ENCODE measurements around the gene PRKCA. TPM values are rescaled to one million over a fixed set of nuclear protein-coding genes. Genes with fewer than 3 reads are reported as not detected.

PRKCA gene
- total and polyA plus RNA-seq, 2 of the 13 experiments (the other 11 are each of a cell fraction or from before 2014, with no cell fraction given): 18.5 to 21.5 TPM

DNA sequence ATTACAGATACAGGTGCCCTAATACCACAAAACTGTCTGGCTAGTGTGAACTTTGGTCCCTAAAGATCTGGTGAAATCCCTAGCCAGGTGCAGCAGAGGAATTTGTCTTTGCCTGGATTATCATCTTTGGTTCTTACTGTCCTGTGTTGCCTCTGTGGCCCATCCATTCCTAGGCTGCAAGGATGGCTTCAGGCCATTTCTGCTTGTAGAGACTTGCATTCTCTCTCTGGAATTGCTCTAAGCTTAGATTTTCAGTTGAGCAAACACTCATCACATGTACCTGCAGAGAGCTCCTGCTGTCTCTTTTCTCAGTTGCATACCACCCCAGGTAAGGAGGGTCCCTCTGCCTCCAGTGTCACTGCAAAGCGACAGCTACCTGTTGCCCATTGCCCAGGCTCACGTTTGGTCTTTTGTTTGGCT is 114.9 kb downstream of the PRKCA start (continued):
- TF ChIP-seq, protein P1, sequence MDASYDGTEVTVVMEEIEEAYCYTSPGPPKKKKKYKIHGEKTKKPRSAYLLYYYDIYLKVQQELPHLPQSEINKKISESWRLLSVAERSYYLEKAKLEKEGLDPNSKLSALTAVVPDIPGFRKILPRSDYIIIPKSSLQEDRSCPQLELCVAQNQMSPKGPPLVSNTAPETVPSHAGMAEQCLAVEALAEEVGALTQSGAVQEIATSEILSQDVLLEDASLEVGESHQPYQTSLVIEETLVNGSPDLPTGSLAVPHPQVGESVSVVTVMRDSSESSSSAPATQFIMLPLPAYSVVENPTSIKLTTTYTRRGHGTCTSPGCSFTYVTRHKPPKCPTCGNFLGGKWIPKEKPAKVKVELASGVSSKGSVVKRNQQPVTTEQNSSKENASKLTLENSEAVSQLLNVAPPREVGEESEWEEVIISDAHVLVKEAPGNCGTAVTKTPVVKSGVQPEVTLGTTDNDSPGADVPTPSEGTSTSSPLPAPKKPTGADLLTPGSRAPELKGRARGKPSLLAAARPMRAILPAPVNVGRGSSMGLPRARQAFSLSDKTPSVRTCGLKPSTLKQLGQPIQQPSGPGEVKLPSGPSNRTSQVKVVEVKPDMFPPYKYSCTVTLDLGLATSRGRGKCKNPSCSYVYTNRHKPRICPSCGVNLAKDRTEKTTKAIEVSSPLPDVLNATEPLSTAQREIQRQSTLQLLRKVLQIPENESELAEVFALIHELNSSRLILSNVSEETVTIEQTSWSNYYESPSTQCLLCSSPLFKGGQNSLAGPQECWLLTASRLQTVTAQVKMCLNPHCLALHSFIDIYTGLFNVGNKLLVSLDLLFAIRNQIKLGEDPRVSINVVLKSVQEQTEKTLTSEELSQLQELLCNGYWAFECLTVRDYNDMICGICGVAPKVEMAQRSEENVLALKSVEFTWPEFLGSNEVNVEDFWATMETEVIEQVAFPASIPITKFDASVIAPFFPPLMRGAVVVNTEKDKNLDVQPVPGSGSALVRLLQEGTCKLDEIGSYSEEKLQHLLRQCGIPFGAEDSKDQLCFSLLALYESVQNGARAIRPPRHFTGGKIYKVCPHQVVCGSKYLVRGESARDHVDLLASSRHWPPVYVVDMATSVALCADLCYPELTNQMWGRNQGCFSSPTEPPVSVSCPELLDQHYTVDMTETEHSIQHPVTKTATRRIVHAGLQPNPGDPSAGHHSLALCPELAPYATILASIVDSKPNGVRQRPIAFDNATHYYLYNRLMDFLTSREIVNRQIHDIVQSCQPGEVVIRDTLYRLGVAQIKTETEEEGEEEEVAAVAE (CRISPR knock-in tag; IDR thresholded peaks at IDR 0.05; ENCODE audit: borderline replicate concordance): no peak
- TF ChIP-seq, protein P2, sequence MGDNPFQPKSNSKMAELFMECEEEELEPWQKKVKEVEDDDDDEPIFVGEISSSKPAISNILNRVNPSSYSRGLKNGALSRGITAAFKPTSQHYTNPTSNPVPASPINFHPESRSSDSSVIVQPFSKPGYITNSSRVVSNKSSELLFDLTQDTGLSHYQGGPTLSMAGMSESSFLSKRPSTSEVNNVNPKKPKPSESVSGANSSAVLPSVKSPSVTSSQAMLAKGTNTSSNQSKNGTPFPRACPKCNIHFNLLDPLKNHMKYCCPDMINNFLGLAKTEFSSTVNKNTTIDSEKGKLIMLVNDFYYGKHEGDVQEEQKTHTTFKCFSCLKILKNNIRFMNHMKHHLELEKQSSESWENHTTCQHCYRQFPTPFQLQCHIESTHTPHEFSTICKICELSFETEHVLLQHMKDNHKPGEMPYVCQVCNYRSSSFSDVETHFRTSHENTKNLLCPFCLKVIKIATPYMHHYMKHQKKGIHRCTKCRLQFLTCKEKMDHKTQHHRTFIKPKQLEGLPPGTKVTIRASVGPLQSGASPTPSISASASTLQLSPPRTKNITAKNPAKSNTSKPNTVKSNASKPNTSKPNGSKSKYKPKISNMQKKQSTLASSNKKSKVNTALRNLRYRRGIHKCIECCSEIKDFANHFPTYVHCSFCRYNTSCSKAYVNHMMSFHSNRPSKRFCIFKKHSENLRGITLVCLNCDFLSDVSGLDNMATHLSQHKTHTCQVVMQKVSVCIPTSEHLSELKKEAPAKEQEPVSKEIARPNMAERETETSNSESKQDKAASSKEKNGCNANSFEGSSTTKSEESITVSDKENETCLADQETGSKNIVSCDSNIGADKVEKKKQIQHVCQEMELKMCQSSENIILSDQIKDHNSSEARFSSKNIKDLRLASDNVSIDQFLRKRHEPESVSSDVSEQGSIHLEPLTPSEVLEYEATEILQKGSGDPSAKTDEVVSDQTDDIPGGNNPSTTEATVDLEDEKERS (CRISPR knock-in tag; IDR thresholded peaks at IDR 0.05): no peak
- TF ChIP-seq, protein P3, sequence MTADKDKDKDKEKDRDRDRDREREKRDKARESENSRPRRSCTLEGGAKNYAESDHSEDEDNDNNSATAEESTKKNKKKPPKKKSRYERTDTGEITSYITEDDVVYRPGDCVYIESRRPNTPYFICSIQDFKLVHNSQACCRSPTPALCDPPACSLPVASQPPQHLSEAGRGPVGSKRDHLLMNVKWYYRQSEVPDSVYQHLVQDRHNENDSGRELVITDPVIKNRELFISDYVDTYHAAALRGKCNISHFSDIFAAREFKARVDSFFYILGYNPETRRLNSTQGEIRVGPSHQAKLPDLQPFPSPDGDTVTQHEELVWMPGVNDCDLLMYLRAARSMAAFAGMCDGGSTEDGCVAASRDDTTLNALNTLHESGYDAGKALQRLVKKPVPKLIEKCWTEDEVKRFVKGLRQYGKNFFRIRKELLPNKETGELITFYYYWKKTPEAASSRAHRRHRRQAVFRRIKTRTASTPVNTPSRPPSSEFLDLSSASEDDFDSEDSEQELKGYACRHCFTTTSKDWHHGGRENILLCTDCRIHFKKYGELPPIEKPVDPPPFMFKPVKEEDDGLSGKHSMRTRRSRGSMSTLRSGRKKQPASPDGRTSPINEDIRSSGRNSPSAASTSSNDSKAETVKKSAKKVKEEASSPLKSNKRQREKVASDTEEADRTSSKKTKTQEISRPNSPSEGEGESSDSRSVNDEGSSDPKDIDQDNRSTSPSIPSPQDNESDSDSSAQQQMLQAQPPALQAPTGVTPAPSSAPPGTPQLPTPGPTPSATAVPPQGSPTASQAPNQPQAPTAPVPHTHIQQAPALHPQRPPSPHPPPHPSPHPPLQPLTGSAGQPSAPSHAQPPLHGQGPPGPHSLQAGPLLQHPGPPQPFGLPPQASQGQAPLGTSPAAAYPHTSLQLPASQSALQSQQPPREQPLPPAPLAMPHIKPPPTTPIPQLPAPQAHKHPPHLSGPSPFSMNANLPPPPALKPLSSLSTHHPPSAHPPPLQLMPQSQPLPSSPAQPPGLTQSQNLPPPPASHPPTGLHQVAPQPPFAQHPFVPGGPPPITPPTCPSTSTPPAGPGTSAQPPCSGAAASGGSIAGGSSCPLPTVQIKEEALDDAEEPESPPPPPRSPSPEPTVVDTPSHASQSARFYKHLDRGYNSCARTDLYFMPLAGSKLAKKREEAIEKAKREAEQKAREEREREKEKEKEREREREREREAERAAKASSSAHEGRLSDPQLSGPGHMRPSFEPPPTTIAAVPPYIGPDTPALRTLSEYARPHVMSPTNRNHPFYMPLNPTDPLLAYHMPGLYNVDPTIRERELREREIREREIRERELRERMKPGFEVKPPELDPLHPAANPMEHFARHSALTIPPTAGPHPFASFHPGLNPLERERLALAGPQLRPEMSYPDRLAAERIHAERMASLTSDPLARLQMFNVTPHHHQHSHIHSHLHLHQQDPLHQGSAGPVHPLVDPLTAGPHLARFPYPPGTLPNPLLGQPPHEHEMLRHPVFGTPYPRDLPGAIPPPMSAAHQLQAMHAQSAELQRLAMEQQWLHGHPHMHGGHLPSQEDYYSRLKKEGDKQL (CRISPR knock-in tag; IDR thresholded peaks at IDR 0.05; ENCODE audit: low read depth): no peak
- TF ChIP-seq NONO (IDR thresholded peaks at IDR 0.05) (no peak), NONO (CRISPR knock-in tag; conservative IDR thresholded peaks at IDR 0.05) (no peak), ATM (IDR thresholded peaks at IDR 0.05; ENCODE audit: borderline replicate concordance) (no peak)
- TF ChIP-seq, protein P4, sequence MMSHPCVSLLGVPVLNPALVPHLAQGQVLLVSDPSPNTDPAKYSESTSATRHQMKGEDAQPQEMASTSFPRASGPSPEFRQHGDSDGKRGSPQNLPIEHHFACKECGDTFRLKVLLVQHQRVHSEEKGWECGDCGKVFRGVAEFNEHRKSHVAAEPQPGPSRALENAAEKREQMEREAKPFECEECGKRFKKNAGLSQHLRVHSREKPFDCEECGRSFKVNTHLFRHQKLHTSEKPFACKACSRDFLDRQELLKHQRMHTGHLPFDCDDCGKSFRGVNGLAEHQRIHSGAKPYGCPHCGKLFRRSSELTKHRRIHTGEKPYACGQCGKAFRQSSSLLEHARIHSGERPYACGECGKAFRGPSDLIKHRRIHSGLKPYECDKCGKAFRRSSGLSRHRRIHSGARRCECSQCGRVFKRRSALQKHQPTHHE (CRISPR knock-in tag; IDR thresholded peaks at IDR 0.05; ENCODE audit: borderline replicate concordance): no peak

Measured in HepG2 (cell line).